HG03354 (cell line): ENCODE results near the gene URGCP.

ENCODE experiments used
- ATAC-seq: cut with Tn5 transposase; IDR thresholded peaks from one replicate; pipeline ENCODE4 v1.9.1; 2021; ENCODE audit warnings: mild to moderate bottlenecking; ENCODE audit not compliant: unreplicated experiment, poor library complexity, severe bottlenecking

URGCP gene

DNA sequence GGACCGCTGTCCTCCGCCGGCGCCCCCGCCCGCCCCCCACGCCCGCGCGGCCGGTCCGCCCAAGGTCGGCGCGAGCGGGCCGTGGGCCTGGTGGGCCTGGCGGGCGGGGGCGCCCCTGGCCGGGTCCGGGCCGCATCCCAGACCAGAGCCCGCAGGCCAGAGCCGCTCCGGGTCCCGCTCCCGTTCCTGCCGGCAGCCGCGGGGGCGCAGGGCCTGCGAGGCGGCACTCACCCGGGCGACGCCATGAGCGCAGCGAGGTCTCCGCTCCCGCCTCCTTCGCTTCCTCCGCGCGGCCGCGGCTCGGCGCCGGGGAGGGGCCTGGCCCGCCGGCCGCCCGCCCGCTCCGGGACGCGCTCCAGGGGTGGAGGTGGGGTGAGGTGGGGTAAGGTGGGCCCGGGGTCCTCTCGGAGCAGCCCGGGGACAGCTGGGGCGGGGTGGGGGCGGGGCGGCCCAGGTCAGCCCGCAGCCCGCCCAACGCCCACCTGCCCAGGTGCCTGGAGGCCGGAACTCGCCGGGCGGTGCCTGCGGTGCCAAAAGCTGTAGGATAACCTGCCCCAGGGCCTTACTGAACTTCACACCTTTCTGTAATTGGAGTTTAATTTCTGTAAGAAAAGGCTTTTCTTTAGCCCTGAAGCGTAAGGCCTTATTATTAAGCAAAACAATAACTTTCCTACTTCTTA lies at the start of gene URGCP:
Gene URGCP (minus strand): TSS at position 266 of the 680 bp plus-strand sequence. CDS start 21 bp downstream, at position 245.
- peak; percentile 79 for ATAC-seq

DNA sequence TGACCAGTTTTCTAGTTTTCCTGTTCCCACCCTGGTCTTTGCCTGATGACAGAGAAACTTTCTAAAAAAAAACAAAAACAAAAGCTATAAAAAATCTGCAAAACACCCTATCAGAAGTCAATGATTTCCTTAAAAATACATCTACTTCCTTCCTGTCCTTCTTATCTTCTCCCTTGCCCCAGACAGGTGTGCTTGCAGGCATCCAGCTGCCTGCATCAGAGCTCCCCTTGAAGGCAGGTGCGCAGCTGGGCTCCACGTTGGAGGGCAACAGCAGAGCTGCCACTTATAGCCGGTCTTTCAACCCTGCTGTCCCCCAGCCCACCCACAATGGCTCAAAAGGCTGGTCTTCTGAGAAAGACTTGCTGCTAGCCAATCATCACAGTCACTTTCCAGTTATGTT lies 49.6 kb upstream of the URGCP start:
- no peak for ATAC-seq

- ATAC-seq = peak; percentile 80
Observed at GRCh38 chr7:43954524-43955228, 48.3 kb upstream of the URGCP start.

- ATAC-seq = no peak
Observed at GRCh38 chr7:43953071-43953470, 46.7 kb upstream of the URGCP start.

GRCh38 chr7:43952028-43952427 lies 45.6 kb upstream of the URGCP start:
- no peak for ATAC-seq

GRCh38 chr7:43944286-43944685 lies 37.9 kb upstream of the URGCP start:
- ATAC-seq = no peak

GRCh38 chr7:43943417-43944187 lies 37.2 kb upstream of the URGCP start:
- no peak for ATAC-seq

GRCh38 chr7:43942997-43943396 lies 36.6 kb upstream of the URGCP start:
- no peak for ATAC-seq

- no peak for ATAC-seq
Observed at GRCh38 chr7:43942250-43942649, 35.9 kb upstream of the URGCP start.

- no peak for ATAC-seq
Observed at GRCh38 chr7:43938892-43939482, 32.6 kb upstream of the URGCP start.

GRCh38 chr7:43937444-43937843 lies 31.0 kb upstream of the URGCP start:
- no peak for ATAC-seq

GRCh38 chr7:43933902-43934560 lies 27.6 kb upstream of the URGCP start:
- no peak for ATAC-seq

- no peak for ATAC-seq
Observed at GRCh38 chr7:43931346-43931745, 24.9 kb upstream of the URGCP start.

- no peak for ATAC-seq
Observed at GRCh38 chr7:43929529-43930457, 23.4 kb upstream of the URGCP start.

- ATAC-seq = no peak
Observed at GRCh38 chr7:43927810-43928209, 21.4 kb upstream of the URGCP start.

- ATAC-seq = no peak
Observed at GRCh38 chr7:43926798-43927123, 20.4 kb upstream of the URGCP start.

GRCh38 chr7:43925984-43926797 lies 19.8 kb upstream of the URGCP start, which contains the start of gene UBE2D4:
Gene UBE2D4, plus strand, starts transcription at chr7:43926436. Its CDS starts 97 bp downstream, at chr7:43926533.
- ATAC-seq = peak; percentile 91

DNA sequence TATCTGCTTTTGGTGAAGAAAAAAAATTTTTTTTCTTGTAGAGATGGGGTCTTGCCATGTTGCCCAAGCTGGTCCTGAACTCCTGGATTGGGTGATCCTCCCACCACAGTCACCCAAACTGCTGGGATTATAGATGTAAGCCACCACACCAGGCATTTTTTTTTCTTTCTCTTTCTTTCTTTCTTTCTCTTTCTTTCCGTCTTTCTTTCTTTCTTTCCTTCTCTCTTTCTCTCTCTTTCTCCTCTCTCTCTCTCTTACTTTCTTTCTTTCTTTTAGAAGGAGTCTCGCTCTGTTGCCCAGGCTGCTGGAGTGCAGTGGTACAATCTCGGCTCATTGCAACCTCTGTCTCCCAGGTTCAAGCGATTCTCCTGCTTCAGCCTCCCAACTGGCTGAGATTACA lies 16.3 kb upstream of the URGCP start:
- ATAC-seq = no peak
